ENCODE results near the gene ZSCAN4.

Gene ZSCAN4

DNA sequence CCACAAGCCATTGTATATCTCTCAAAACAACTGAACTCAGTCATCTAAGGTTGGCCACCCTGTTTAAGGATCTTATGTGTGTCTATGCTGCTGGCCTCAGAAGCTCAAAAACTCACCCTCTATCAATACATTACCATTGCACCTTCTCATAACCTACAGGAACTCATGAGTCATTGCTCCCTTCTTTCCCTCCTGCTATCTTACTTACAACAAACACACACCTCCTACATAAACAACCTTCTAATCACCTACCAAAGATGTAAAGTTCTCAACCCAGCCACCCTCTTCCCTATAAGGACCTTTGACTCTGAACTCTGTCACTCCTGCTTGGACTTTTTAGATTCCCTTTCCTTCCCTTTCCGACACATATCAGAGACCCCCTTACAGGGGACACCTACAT lies 13.3 kb upstream of the ZSCAN4 start:
- Histone ChIP-seq H3K36me3 (replicated peaks; ENCODE audit: low read depth, low read length) (no peaks in the 10 kb centered on the region), H3K4me3 (ENCODE audit: low read length) (no peak overlapping the region), H3K79me2 (ENCODE audit: low read length) (no peaks in the 10 kb centered on the region), H3K27me3 (ENCODE audit: low read depth, low read length) (peaks cover 16% of the 10 kb centered on the region; the same call in 1 of the 2 replicates), H3K4me2 (ENCODE audit: low read length) (no peak overlapping the region), H3K9ac (ENCODE audit: low read length) (no peak overlapping the region), H3K4me1 (ENCODE audit: low read length) (no peaks in the 10 kb centered on the region), H3K27ac (ENCODE audit: low read length) (no peak overlapping the region), H4K20me1 (ENCODE audit: insufficient read depth, low read length) (no peaks in the 10 kb centered on the region), H2AFZ (ENCODE audit: low read depth, low read length) (no peak overlapping the region), H3K9me3 (ENCODE audit: insufficient read depth, low read length) (no peaks in the 10 kb centered on the region; the same call in 1 of the 2 replicates)
- TF ChIP-seq, protein P1, sequence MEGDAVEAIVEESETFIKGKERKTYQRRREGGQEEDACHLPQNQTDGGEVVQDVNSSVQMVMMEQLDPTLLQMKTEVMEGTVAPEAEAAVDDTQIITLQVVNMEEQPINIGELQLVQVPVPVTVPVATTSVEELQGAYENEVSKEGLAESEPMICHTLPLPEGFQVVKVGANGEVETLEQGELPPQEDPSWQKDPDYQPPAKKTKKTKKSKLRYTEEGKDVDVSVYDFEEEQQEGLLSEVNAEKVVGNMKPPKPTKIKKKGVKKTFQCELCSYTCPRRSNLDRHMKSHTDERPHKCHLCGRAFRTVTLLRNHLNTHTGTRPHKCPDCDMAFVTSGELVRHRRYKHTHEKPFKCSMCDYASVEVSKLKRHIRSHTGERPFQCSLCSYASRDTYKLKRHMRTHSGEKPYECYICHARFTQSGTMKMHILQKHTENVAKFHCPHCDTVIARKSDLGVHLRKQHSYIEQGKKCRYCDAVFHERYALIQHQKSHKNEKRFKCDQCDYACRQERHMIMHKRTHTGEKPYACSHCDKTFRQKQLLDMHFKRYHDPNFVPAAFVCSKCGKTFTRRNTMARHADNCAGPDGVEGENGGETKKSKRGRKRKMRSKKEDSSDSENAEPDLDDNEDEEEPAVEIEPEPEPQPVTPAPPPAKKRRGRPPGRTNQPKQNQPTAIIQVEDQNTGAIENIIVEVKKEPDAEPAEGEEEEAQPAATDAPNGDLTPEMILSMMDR (IDR thresholded peaks at IDR 0.05; ENCODE audit: low read depth, low read length) = no peak
- TF ChIP-seq EZH2phosphoT487 (IDR thresholded peaks at IDR 0.05; ENCODE audit: low read depth) = no peak

DNA sequence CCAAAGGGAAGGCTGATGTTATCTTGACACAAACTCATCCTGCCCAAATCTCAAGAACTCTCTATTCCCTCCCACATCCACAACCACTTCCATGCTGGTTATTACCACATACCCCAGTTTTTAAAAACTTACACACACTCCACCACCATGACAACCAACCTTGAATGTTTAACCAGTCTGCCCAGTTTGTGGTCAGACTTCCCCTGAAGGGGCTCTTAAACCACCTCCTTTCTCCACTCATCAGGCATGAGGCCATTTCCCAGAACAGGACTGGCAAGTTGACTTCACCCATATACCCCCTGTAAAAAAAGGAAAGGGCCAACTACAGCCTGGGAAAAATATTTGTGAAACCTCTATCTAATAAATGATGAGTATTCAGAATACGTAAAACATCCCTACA lies 12.4 kb upstream of the ZSCAN4 start:
- H3K4me2 ChIP-seq (ENCODE audit: low read length) = no peak overlapping the region
- H3K36me3 ChIP-seq (replicated peaks; ENCODE audit: low read depth, low read length) = no peaks in the 10 kb centered on the region
- no peaks in the 10 kb centered on the region for H3K79me2 ChIP-seq (ENCODE audit: low read length)
- no peak overlapping the region for H2AFZ ChIP-seq (ENCODE audit: low read depth, low read length)
- H4K20me1 ChIP-seq (ENCODE audit: insufficient read depth, low read length) = no peaks in the 10 kb centered on the region
- H3K9ac ChIP-seq (ENCODE audit: low read length) = no peak overlapping the region
- no peak overlapping the region for H3K27ac ChIP-seq (ENCODE audit: low read length)
- peaks cover 20% of the 10 kb centered on the region; the same call in 1 of the 2 replicates for H3K27me3 ChIP-seq (ENCODE audit: low read depth, low read length)
- no peaks in the 10 kb centered on the region; the same call in 1 of the 2 replicates for H3K9me3 ChIP-seq (ENCODE audit: insufficient read depth, low read length)
- H3K4me1 ChIP-seq (ENCODE audit: low read length) = no peaks in the 10 kb centered on the region
- H3K4me3 ChIP-seq (ENCODE audit: low read length) = no peak overlapping the region
- no peak for TF ChIP-seq EZH2phosphoT487 (IDR thresholded peaks at IDR 0.05; ENCODE audit: low read depth)
- TF ChIP-seq, protein P1 (IDR thresholded peaks at IDR 0.05; ENCODE audit: low read depth, low read length) = no peak

- Histone ChIP-seq H3K9me3 (ENCODE audit: insufficient read depth, low read length) (no peaks in the 10 kb centered on the region), H2AFZ (ENCODE audit: low read depth, low read length) (no peak overlapping the region), H3K79me2 (ENCODE audit: low read length) (no peaks in the 10 kb centered on the region), H3K27ac (ENCODE audit: low read length) (no peak overlapping the region), H3K9ac (ENCODE audit: low read length) (no peak overlapping the region), H4K20me1 (ENCODE audit: insufficient read depth, low read length) (no peaks in the 10 kb centered on the region), H3K36me3 (replicated peaks; ENCODE audit: low read depth, low read length) (no peaks in the 10 kb centered on the region), H3K27me3 (ENCODE audit: low read depth, low read length) (peaks cover 14% of the 10 kb centered on the region; the same call in 1 of the 2 replicates), H3K4me2 (ENCODE audit: low read length) (no peak overlapping the region), H3K4me3 (ENCODE audit: low read length) (no peak overlapping the region), H3K4me1 (ENCODE audit: low read length) (no peaks in the 10 kb centered on the region)
- TF ChIP-seq, protein P1 (IDR thresholded peaks at IDR 0.05; ENCODE audit: low read depth, low read length) = no peak
- no peak for TF ChIP-seq EZH2phosphoT487 (IDR thresholded peaks at IDR 0.05; ENCODE audit: low read depth)
Observed at GRCh38 chr19:57664269-57665127, 4.2 kb upstream of the ZSCAN4 start.

DNA sequence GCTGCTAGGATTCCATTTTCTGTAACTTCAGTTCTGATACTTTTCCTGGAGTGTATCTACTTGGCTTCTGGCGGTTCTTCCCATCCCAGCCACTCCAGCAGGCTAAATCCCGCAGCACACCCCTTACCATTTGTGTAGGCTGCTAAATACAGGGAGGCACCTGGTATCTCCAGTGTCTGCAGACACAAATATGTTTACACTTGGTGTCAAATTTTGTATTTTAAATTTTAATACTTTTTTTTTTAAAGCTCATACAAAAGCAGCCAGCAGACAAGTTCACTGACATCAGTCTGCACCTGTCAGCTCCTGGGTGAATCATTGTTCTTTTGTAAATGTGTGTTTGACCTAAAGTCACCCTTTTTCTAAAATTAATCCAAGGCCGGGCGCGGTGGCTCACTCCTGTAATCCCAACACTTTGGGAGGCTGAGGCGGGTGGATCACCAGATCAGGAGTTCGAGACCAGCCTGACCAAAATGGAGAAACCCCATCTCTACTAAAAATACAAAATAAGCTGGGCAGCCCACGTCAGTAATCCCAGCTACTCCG lies 3.4 kb upstream of the ZSCAN4 start:
- Histone ChIP-seq H3K36me3 (replicated peaks; ENCODE audit: low read depth, low read length) (no peaks in the 10 kb centered on the region), H4K20me1 (ENCODE audit: insufficient read depth, low read length) (no peaks in the 10 kb centered on the region), H3K9me3 (ENCODE audit: insufficient read depth, low read length) (no peaks in the 10 kb centered on the region), H3K27ac (ENCODE audit: low read length) (no peak overlapping the region), H3K9ac (ENCODE audit: low read length) (no peak overlapping the region), H3K4me3 (ENCODE audit: low read length) (no peak overlapping the region), H3K27me3 (ENCODE audit: low read depth, low read length) (peaks cover 5% of the 10 kb centered on the region; the same call in 1 of the 2 replicates), H3K4me1 (ENCODE audit: low read length) (no peaks in the 10 kb centered on the region), H3K4me2 (ENCODE audit: low read length) (no peak overlapping the region), H3K79me2 (ENCODE audit: low read length) (no peaks in the 10 kb centered on the region), H2AFZ (ENCODE audit: low read depth, low read length) (no peak overlapping the region)
- no peak for TF ChIP-seq EZH2phosphoT487 (IDR thresholded peaks at IDR 0.05; ENCODE audit: low read depth)
- TF ChIP-seq, protein P1 (IDR thresholded peaks at IDR 0.05; ENCODE audit: low read depth, low read length) = no peak

Data from OCI-LY3 (cell line).